Measurements from ENCODE around the gene MFAP1.
"Not testable (repeated sequence)": the region's sequence is repeated elsewhere in the genome, so short reads cannot be mapped to it uniquely, and the experiment has no call there.

MFAP1 gene

GRCh38 chr15:43815064-43815463, 9.4 kb downstream of the MFAP1 start:
- DNase-seq, result not testable (repeated sequence)

GRCh38 chr15:43808960-43809678, 15.4 kb downstream of the MFAP1 start:
- DNase-seq, result no peak

- DNase-seq, result no peak
Measured at GRCh38 chr15:43808435-43808950, 16.0 kb downstream of the MFAP1 start.

- not testable (repeated sequence) for DNase-seq
Measured at GRCh38 chr15:43802676-43803075, 21.8 kb downstream of the MFAP1 start.

GRCh38 chr15:43800286-43801141, 24.0 kb downstream of the MFAP1 start, which contains the start of gene HYPK:
Gene HYPK, plus strand, starts transcription at chr15:43800599. Its CDS starts 24 bp downstream, at chr15:43800623.
- DNase-seq, result peak in 1 of 2 experiments; percentile 63

GRCh38 chr15:43799945-43800285, 24.6 kb downstream of the MFAP1 start, which contains the start of gene SERINC4:
Gene SERINC4, minus strand, starts transcription at chr15:43800220. Its CDS starts 234 bp downstream, at chr15:43799986.
- DNase-seq, result no peak

GRCh38 chr15:43799209-43799944, 25.1 kb downstream of the MFAP1 start:
- no peak for DNase-seq

- no peak for DNase-seq
Measured at GRCh38 chr15:43796566-43796965, 27.9 kb downstream of the MFAP1 start.

- DNase-seq, result no peak
Measured at GRCh38 chr15:43795997-43796396, 28.5 kb downstream of the MFAP1 start.

- DNase-seq, result no peak
Measured at GRCh38 chr15:43795197-43795596, 29.3 kb downstream of the MFAP1 start.

GRCh38 chr15:43794269-43795037, 30.0 kb downstream of the MFAP1 start:
- no peak for DNase-seq

- DNase-seq, result no peak
Measured at GRCh38 chr15:43793647-43794046, 30.8 kb downstream of the MFAP1 start.

GRCh38 chr15:43792761-43793476, 31.6 kb downstream of the MFAP1 start:
- no peak for DNase-seq

- DNase-seq, result peak; percentile 97 to 99
Measured at GRCh38 chr15:43791993-43792760, 32.3 kb downstream of the MFAP1 start, which contains the start of gene SERF2. Gene SERF2, plus strand, starts transcription at chr15:43792320. Its CDS starts 57 bp downstream, at chr15:43792377.

- no peak for DNase-seq
Measured at GRCh38 chr15:43789409-43789808, 35.1 kb downstream of the MFAP1 start.

GRCh38 chr15:43779016-43779415, 45.5 kb downstream of the MFAP1 start:
- DNase-seq, result no peak

- DNase-seq, result peak in 1 of 2 experiments; percentile 12
Measured at GRCh38 chr15:43777267-43777914, 47.1 kb downstream of the MFAP1 start.

GRCh38 chr15:43776718-43777266, 47.7 kb downstream of the MFAP1 start, which contains the start of gene ELL3:
Gene ELL3, minus strand, starts transcription at chr15:43776966. Its CDS starts 65 bp downstream, at chr15:43776901.
- no peak for DNase-seq

- DNase-seq, result no peak
Measured at GRCh38 chr15:43776101-43776717, 48.3 kb downstream of the MFAP1 start.

Data from cerebellar nuclear complex (tissue), 1 donor.